K562 (cell line): ENCODE measurements around the gene ARAF. TPM values are rescaled to one million over a fixed set of nuclear protein-coding genes. Genes with fewer than 3 reads are reported as not detected.

Experiments used
- ADNP ChIP-seq: fragments of 200-800 bp; sonication (Bioruptor generic); IDR thresholded peaks from 2 replicates; pipeline ENCODE4 v1.6.1; 2016; ENCODE audit warnings: missing genetic modification characterization, missing compliant biosample characterization
- BCOR ChIP-seq: fragments of 450-650 bp; IDR thresholded peaks from 2 replicates; pipeline ENCODE4 v1.6.1; 2016
- BRF2 ChIP-seq: IDR thresholded peaks from 3 replicates; pipeline ENCODE4 v1.6.1; 2011; ENCODE audit warnings: borderline replicate concordance, mild to moderate bottlenecking; ENCODE audit not compliant: insufficient read length, insufficient read depth
- HNRNPUL1 ChIP-seq: fragments of 200-400 bp; formaldehyde crosslinking; IDR thresholded peaks from 2 replicates; pipeline ENCODE4 v1.6.1; 2017; ENCODE audit warnings: low read length
- ILF3 ChIP-seq: fragments of 450-650 bp; IDR thresholded peaks from 2 replicates; pipeline ENCODE4 v1.6.1; 2018; ENCODE audit warnings: antibody characterized with exemption, mild to moderate bottlenecking, moderate library complexity, borderline replicate concordance
- KAT7 ChIP-seq: sonication (generic); formaldehyde crosslinking; IDR thresholded peaks from 2 replicates; pipeline ENCODE4 v1.8.0; 2022; ENCODE audit warnings: missing genetic modification reagents, mild to moderate bottlenecking, borderline replicate concordance
- LEF1 ChIP-seq: fragments of 450-650 bp; IDR thresholded peaks from 2 replicates; pipeline ENCODE4 v1.6.1; 2016; ENCODE audit warnings: mild to moderate bottlenecking
- MAFG ChIP-seq: fragments of 450-650 bp; conservative IDR thresholded peaks from 2 replicates; pipeline ENCODE4 v1.6.1; 2016; ENCODE audit warnings: missing genetic modification characterization, missing compliant biosample characterization
- MEF2A ChIP-seq: IDR thresholded peaks from 2 replicates; pipeline ENCODE4 v1.6.1; 2011; ENCODE audit warnings: low read depth, mild to moderate bottlenecking, low read length, moderate library complexity; ENCODE audit not compliant: control insufficient read depth
- MXI1 ChIP-seq: IDR thresholded peaks from 2 replicates; pipeline ENCODE4 v1.6.1; 2011; ENCODE audit warnings: low read depth, mild to moderate bottlenecking, improper control_type of control experiment, low read length
- MYC ChIP-seq, 2 experiments: fragments of 250-450 bp in 1 of 2; sonication (Bioruptor Pico) in 1 of 2; IDR thresholded peaks; 2 replicates each; pipeline versions ENCODE4 v1.5.1 to v1.6.1; 2012 to 2021; ENCODE audit warnings: low read depth in 2 of 2, borderline replicate concordance in 1 of 2, improper control_type of control experiment in 1 of 2, low read length in 1 of 2, mild to moderate bottlenecking in 1 of 2, moderate library complexity in 1 of 2
- NFIC ChIP-seq: fragments of 450-650 bp; IDR thresholded peaks from 2 replicates; pipeline ENCODE4 v1.6.1; 2017; ENCODE audit warnings: mild to moderate bottlenecking, inconsistent platforms
- NR3C1 ChIP-seq: sonication (generic); formaldehyde crosslinking; IDR thresholded peaks from 2 replicates; pipeline ENCODE4 v1.8.1; 2022; ENCODE audit warnings: missing genetic modification reagents
- PCBP2 ChIP-seq: fragments of 200-400 bp; formaldehyde crosslinking; IDR thresholded peaks from 2 replicates; pipeline ENCODE4 v1.6.1; 2018; ENCODE audit warnings: low read length, low read depth, mild to moderate bottlenecking, moderate library complexity; ENCODE audit not compliant: poor library complexity, severe bottlenecking
- PRDM10 ChIP-seq: fragments of 450-650 bp; IDR thresholded peaks from 2 replicates; pipeline ENCODE4 v1.6.1; 2018; ENCODE audit not compliant: partially characterized antibody
- PRPF4 ChIP-seq: fragments of 200-400 bp; formaldehyde crosslinking; IDR thresholded peaks from one replicate; pipeline ENCODE4 v1.6.1; 2017; ENCODE audit warnings: low read length, low read depth, mild to moderate bottlenecking; ENCODE audit not compliant: insufficient read depth, poor library complexity, severe bottlenecking
- PTBP1 ChIP-seq: fragments of 200-400 bp; formaldehyde crosslinking; IDR thresholded peaks from 2 replicates; pipeline ENCODE4 v1.6.1; 2017; ENCODE audit warnings: low read depth, low read length
- SMAD2 ChIP-seq: fragments of 150-350 bp; IDR thresholded peaks from 2 replicates; pipeline ENCODE4 v1.6.1; 2014; ENCODE audit warnings: low read depth, mild to moderate bottlenecking, low read length
- SOX6 ChIP-seq: fragments of 450-650 bp; IDR thresholded peaks from 2 replicates; pipeline ENCODE4 v1.6.1; 2014; ENCODE audit warnings: mild to moderate bottlenecking
- STAT5B ChIP-seq: fragments of 250-450 bp; sonication (Bioruptor Pico); IDR thresholded peaks from 2 replicates; pipeline ENCODE4 v1.8.0; 2021; ENCODE audit warnings: mild to moderate bottlenecking, inconsistent platforms
- THRA ChIP-seq: fragments of 450-650 bp; IDR thresholded peaks from 2 replicates; pipeline ENCODE4 v1.6.1; 2017; ENCODE audit warnings: mild to moderate bottlenecking, moderate library complexity
- ZNF212 ChIP-seq: fragments of 450-650 bp; formaldehyde crosslinking; IDR thresholded peaks from 2 replicates; pipeline ENCODE4 v1.4.0; 2020; ENCODE audit warnings: mild to moderate bottlenecking
- polyA plus RNA-seq, 8 experiments: library from polyadenylated mRNA; depleted of rRNA in 4 of 8; stranded (reverse) in 5 of 8; unstranded in 3 of 8; fragments of >200 nt; fragmentation: Nextera tagmentation in 2 of 8; fragmentation: Illumina TruSeq in 1 of 8; extraction: Ambion mirVana in 2 of 8; extraction: Trizol in 1 of 8; gene quantifications; 2 replicates each; pipeline versions ENCODE4 v1.2.1 to v1.2.3, GENCODE V29; 2011 to 2014; ENCODE audit warnings: inconsistent platforms in 1 of 8, missing spikeins in 1 of 8
- total RNA-seq, 7 experiments: library from RNA; depleted of rRNA in 6 of 7; stranded (reverse); fragments of >200 nt in 6 of 7; fragmentation: Illumina TruSeq in 2 of 7; extraction: Trizol in 2 of 7; gene quantifications; 2 replicates each; pipeline versions ENCODE4 v1.2.1 to v1.2.3, GENCODE V29; 2011 to 2021; ENCODE audit warnings: low replicate concordance in 1 of 7

ARAF gene
- total and polyA plus RNA-seq, 9 of the 15 experiments (the other 6 are each of a cell fraction or from before 2014, with no cell fraction given): 5.5 to 70.0 (median 29.4) TPM

GRCh38 chrX:47563801-47564315 is 2.9 kb downstream of the ARAF start (continued):
- no peak for TF ChIP-seq BRF2
- TF ChIP-seq MEF2A: no peak
- no peak for TF ChIP-seq THRA
- TF ChIP-seq PRPF4: no peak
- TF ChIP-seq PRDM10: no peak
- peak; percentile 22; the same call in 1 of the 2 replicates for TF ChIP-seq LEF1
- TF ChIP-seq PTBP1: no peak
- no peak for TF ChIP-seq HNRNPUL1
- TF ChIP-seq SMAD2: no peak
- TF ChIP-seq MAFG: no peak
- TF ChIP-seq ILF3: no peak
- TF ChIP-seq KAT7 (CRISPR knock-in tag): no peak
- no peak for TF ChIP-seq ADNP
- TF ChIP-seq PCBP2: no peak
- no peak for TF ChIP-seq ZNF212 (CRISPR knock-in tag)
- TF ChIP-seq BCOR: no peak
- no peak for TF ChIP-seq MYC (IDR thresholded peaks at IDR 0.05; ENCODE audit: low read depth, low read length)
- no peak for TF ChIP-seq MYC (CRISPR knock-in tag; IDR thresholded peaks at IDR 0.05; ENCODE audit: borderline replicate concordance, low read depth)
- TF ChIP-seq STAT5B: no peak
- no peak for TF ChIP-seq NR3C1
- peak; percentile 66 for TF ChIP-seq SOX6
- no peak for TF ChIP-seq NFIC
- no peak for TF ChIP-seq MXI1
